HepG2 (cell line): Measurements from ENCODE around the gene FNDC3B. TPM values are rescaled to one million over a fixed set of nuclear protein-coding genes. Genes with fewer than 3 reads are reported as not detected.

ENCODE experiments used
- ATAC-seq: fragments of 200-7000 bp; cut with Tn5 transposase; 3 replicates; pipeline ENCODE4 v1.9.1; 2020; ENCODE audit warnings: mild to moderate bottlenecking, moderate library complexity
- BruUV-seq: library from RNA; stranded (reverse); fragments of 400-500 nt; replicated peaks from 2 replicates; lab custom pipeline; 2021; lab: Mats Ljungman, UMichigan
- CTCF ChIA-PET: fragments of 300-600 bp; formaldehyde crosslinking; extraction: SDS; loops from one replicate; lab custom pipeline; 2021; ENCODE audit warnings: low total read pairs, inconsistent platforms, low intra/inter-chr PET ratio; lab: Yijun Ruan, JAX
- POLR2A ChIA-PET: fragments of 350-600 bp; sonication (Branson Sonifier 250); formaldehyde crosslinking; loops from one replicate; lab custom pipeline; 2020; ENCODE audit warnings: antibody characterized with exemption, inconsistent platforms; lab: Yijun Ruan, JAX
- DNase-seq: peaks from one replicate; pipeline ENCODE4 v3.0.0-alpha.2; 2015; ENCODE audit warnings: low spot score
- FAIRE-seq: peaks from 3 replicates; lab custom pipeline; 2011; peaks lifted over from hg19 to GRCh38; lab: Jason Lieb, UNC
- H2AFZ ChIP-seq: one replicate; pipeline ENCODE4 v1.6.1; 2011; ENCODE audit warnings: low read length, inconsistent platforms
- H3K27ac ChIP-seq: fragments of 300-600 bp; 3 replicates; pipeline ENCODE4 v1.8.0; 2011; ENCODE audit warnings: mixed run types, mild to moderate bottlenecking, mixed read lengths, low read length, inconsistent platforms; ENCODE audit not compliant: insufficient read depth; ENCODE audit errors: extremely low read length
- H3K27me3 ChIP-seq, 2 experiments: fragments of 200-600 bp in 1 of 2; 2 replicates in 1 of 2; 3 replicates in 1 of 2; pipeline versions ENCODE4 v1.6.0 to v1.8.0; 2011; ENCODE audit warnings: low read length in 2 of 2, mild to moderate bottlenecking in 2 of 2, moderate library complexity in 2 of 2, inconsistent platforms in 1 of 2; ENCODE audit not compliant: insufficient read depth in 2 of 2, control insufficient read depth in 1 of 2
- H3K36me3 ChIP-seq, 2 experiments: fragments of 200-600 bp in 1 of 2; replicated peaks in 1 of 2; 2 replicates in 1 of 2; 3 replicates in 1 of 2; pipeline versions ENCODE4 v1.5.1 to v1.8.0; 2011; ENCODE audit warnings: low read length in 2 of 2, inconsistent platforms in 1 of 2; ENCODE audit not compliant: insufficient read depth in 2 of 2, control insufficient read depth in 1 of 2
- H3K4me1 ChIP-seq: 2 replicates; pipeline ENCODE4 v1.5.1; 2012; ENCODE audit warnings: low read length, inconsistent platforms; ENCODE audit not compliant: insufficient read depth
- H3K4me2 ChIP-seq: 2 replicates; pipeline ENCODE4 v1.6.0; 2011; ENCODE audit warnings: low read depth, low read length, inconsistent platforms
- H3K4me3 ChIP-seq, 3 experiments: fragments of 200-600 bp in 1 of 3; sonication (generic), shearing (Covaris generic) in 1 of 3; replicated peaks in 1 of 3; 2 replicates each; pipeline ENCODE4 v1.5.1; 2011 to 2016; ENCODE audit warnings: low read length in 3 of 3, inconsistent platforms in 2 of 3, low read depth in 2 of 3, mild to moderate bottlenecking in 2 of 3, control low read depth in 1 of 3, mixed read lengths in 1 of 3; ENCODE audit not compliant: insufficient read depth in 1 of 3
- H3K79me2 ChIP-seq: one replicate; pipeline ENCODE4 v1.6.1; 2011; ENCODE audit warnings: low read length, inconsistent platforms; ENCODE audit not compliant: insufficient read depth
- H3K9ac ChIP-seq: 2 replicates; pipeline ENCODE4 v1.6.0; 2011; ENCODE audit warnings: mild to moderate bottlenecking, low read depth, low read length, inconsistent platforms; ENCODE audit not compliant: insufficient read depth
- H3K9me3 ChIP-seq: 2 replicates; pipeline ENCODE4 v1.5.1; 2012; ENCODE audit warnings: mild to moderate bottlenecking, low read length
- H4K20me1 ChIP-seq: 2 replicates; pipeline ENCODE4 v1.6.0; 2011; ENCODE audit warnings: inconsistent platforms, mild to moderate bottlenecking, low read length, moderate library complexity; ENCODE audit not compliant: insufficient read depth
- ARNT2 ChIP-seq: sonication (generic); formaldehyde crosslinking; IDR thresholded peaks from 2 replicates; pipeline ENCODE4 v1.8.0; 2022; ENCODE audit warnings: mild to moderate bottlenecking, low read depth, missing genetic modification reagents, moderate library complexity
- GLI4 ChIP-seq: sonication (generic); formaldehyde crosslinking; IDR thresholded peaks from 2 replicates; pipeline ENCODE4 v1.5.1; 2020; ENCODE audit warnings: missing genetic modification reagents, mild to moderate bottlenecking, moderate library complexity, borderline replicate concordance
- JDP2 ChIP-seq: sonication (generic); formaldehyde crosslinking; IDR thresholded peaks from 2 replicates; pipeline ENCODE4 v1.8.1; 2022; ENCODE audit warnings: missing genetic modification reagents, borderline replicate concordance
- MTA1 ChIP-seq: sonication (generic); formaldehyde crosslinking; IDR thresholded peaks from 2 replicates; pipeline ENCODE4 v1.4.0; 2020; ENCODE audit warnings: missing genetic modification reagents, mild to moderate bottlenecking, borderline replicate concordance
- SMARCC2 ChIP-seq: fragments of 450-650 bp; IDR thresholded peaks from 2 replicates; pipeline ENCODE4 v1.6.1; 2017; ENCODE audit warnings: antibody characterized with exemption, mild to moderate bottlenecking
- SP2 ChIP-seq: sonication (generic); formaldehyde crosslinking; IDR thresholded peaks from 2 replicates; pipeline ENCODE4 v1.5.1; 2020; ENCODE audit warnings: mild to moderate bottlenecking, missing genetic modification reagents
- ZNF296 ChIP-seq: sonication (generic); formaldehyde crosslinking; conservative IDR thresholded peaks from 2 replicates; pipeline ENCODE4 v1.5.0; 2020; ENCODE audit warnings: mild to moderate bottlenecking, missing genetic modification reagents
- ZNF30 ChIP-seq: sonication (generic); formaldehyde crosslinking; IDR thresholded peaks from 2 replicates; pipeline ENCODE4 v1.5.0; 2020; ENCODE audit warnings: mild to moderate bottlenecking, missing genetic modification reagents
- ZNF383 ChIP-seq: sonication (generic); formaldehyde crosslinking; IDR thresholded peaks from 2 replicates; pipeline ENCODE4 v1.4.0; 2020; ENCODE audit warnings: missing genetic modification reagents, mild to moderate bottlenecking, borderline replicate concordance
- ZNF451 ChIP-seq: sonication (generic); formaldehyde crosslinking; IDR thresholded peaks from 2 replicates; pipeline ENCODE4 v1.5.0; 2020; ENCODE audit warnings: mild to moderate bottlenecking, missing genetic modification reagents
- ZNF577 ChIP-seq: sonication (generic); formaldehyde crosslinking; IDR thresholded peaks from 2 replicates; pipeline ENCODE4 v1.4.0; 2020; ENCODE audit warnings: mild to moderate bottlenecking, low read depth, missing genetic modification reagents, borderline replicate concordance
- ZNF598 ChIP-seq: sonication (generic); formaldehyde crosslinking; IDR thresholded peaks from 2 replicates; pipeline ENCODE4 v1.5.1; 2020; ENCODE audit warnings: mild to moderate bottlenecking, missing genetic modification reagents, borderline replicate concordance
- WGBS: methylation state at CpG from one replicate; pipeline ENCODE4 v1.1.6; 2017; ENCODE audit warnings: low lambda C conversion rate; 5-methylcytosine and 5-hydroxymethylcytosine counted together
- in situ Hi-C: cut with HindIII; loops from 2 replicates; pipeline ENCODE4 v1.10.0; 2017; ENCODE audit warnings: low pct_unique_long_range_greater_than_20kb; ENCODE audit not compliant: extremely low pct_ligation_motif_present
- intact Hi-C: fragments of 100-400 bp; cut with micrococcal nuclease; formaldehyde crosslinking; loops from one replicate; pipeline ENCODE4 v1.10.0; 2022; ENCODE audit not compliant: unreplicated experiment
- polyA plus RNA-seq, 8 experiments: library from polyadenylated mRNA; depleted of rRNA in 3 of 8; stranded (reverse) in 7 of 8; unstranded in 1 of 8; fragments of >200 nt; fragmentation: Illumina TruSeq in 4 of 8; extraction: Trizol in 4 of 8; gene quantifications; 2 replicates each; pipeline versions ENCODE4 v1.2.1 to v1.2.3, GENCODE V29; 2011 to 2016; ENCODE audit warnings: low read depth in 4 of 8, missing spikeins in 1 of 8, mixed read lengths in 1 of 8; ENCODE audit not compliant: insufficient read depth in 1 of 8
- total RNA-seq, 5 experiments: library from RNA; depleted of rRNA; stranded (reverse); fragments of >200 nt; fragmentation: Illumina TruSeq; extraction: Trizol; gene quantifications; 2 replicates each; pipeline ENCODE4 v1.2.3, GENCODE V29; 2016; ENCODE audit warnings: low read depth in 1 of 5
- TF ChIP-seq, protein P1 (sequence below): sonication (generic); formaldehyde crosslinking; IDR thresholded peaks from 2 replicates; pipeline ENCODE4 v1.4.0; 2020; ENCODE audit warnings: mild to moderate bottlenecking, missing genetic modification reagents
- TF ChIP-seq, protein P2 (sequence below): sonication (generic); formaldehyde crosslinking; IDR thresholded peaks from 2 replicates; pipeline ENCODE4 v1.4.0; 2020; ENCODE audit warnings: mild to moderate bottlenecking, missing genetic modification reagents
- TF ChIP-seq, protein P3 (sequence below): IDR thresholded peaks from 2 replicates; pipeline ENCODE4 v1.6.1; 2016; ENCODE audit warnings: low read depth
- TF ChIP-seq, protein P4 (sequence below): sonication (generic); formaldehyde crosslinking; IDR thresholded peaks from 2 replicates; pipeline ENCODE4 v1.4.0; 2020; ENCODE audit warnings: low read depth, missing genetic modification reagents

FNDC3B gene
- total and polyA plus RNA-seq, 2 of the 13 experiments (the other 11 are each of a cell fraction or from before 2014, with no cell fraction given): 74.8 to 103 TPM

DNA sequence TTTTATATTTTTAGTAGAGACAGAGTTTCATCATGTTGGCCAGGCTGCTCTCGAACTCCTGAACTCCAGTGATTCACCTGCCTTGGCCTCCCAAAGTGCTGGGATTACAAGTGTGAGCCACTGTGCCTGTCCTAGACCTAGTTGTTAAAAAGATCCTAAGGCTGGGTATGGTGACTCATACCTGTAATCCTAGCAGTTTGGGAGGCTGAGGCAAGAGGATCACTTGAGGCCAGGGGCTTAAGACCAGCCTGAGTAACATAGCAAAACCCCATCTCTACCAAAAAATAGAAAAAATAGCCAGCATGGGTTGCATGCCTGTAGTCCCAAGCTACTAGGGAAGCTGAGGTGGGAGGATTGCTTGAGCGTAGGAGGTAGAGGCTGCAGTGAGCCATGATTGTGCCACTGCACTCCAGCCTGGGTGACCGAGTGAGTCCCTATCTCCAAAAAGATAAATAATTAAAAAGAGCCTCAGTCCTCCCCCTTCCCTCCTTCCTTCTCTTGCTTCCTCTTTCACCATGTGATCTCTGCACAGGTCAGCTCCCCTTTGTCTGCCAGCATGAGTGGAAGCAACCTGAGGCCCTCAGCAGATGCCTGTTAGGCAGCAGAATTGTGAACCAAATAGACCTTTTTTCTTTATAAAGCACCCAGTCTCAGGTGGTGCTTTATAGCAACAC lies 9.8 kb upstream of the FNDC3B start:
- WGBS: 70% methylated on average over 3 of the region's 3 CpGs
- Histone ChIP-seq H3K4me1 (peaks cover 56% of the 10 kb centered on the region), H3K27me3 (no peaks in the 10 kb centered on the region), H3K36me3 (no peaks in the 10 kb centered on the region), H2AFZ (no peak overlapping the region), H3K27ac (peak overlapping the region; percentile 24), H3K9ac (no peak overlapping the region), H3K4me2 (no peak overlapping the region), H4K20me1 (no peaks in the 10 kb centered on the region), H3K9me3 (no peaks in the 10 kb centered on the region), H3K4me3 (no peak overlapping the region), H3K79me2 (no peaks in the 10 kb centered on the region)
- DNase-seq (no peak), FAIRE-seq (no peak), ATAC-seq (peak; percentile 79)
- BruUV-seq: no TSS peak
- ChIA-PET POLR2A (interaction anchor here (0.9 to 1.4 kb wide), 4 partner anchors 9 to 191 kb away, joined by 3 to 6 read pairs (median 4); partner anchors contain the start of gene FNDC3B), CTCF (no interaction called here)
- intact Hi-C loops: no loop called here
- in situ Hi-C loops: loop anchor here (10.0 kb wide), 1 partner anchor 185 kb away; the partner anchor contains the start of gene TMEM212
- TF ChIP-seq ZNF451 (CRISPR knock-in tag) (no peak), ZNF30 (CRISPR knock-in tag) (no peak), SP2 (CRISPR knock-in tag) (no peak), ZNF383 (CRISPR knock-in tag) (no peak), MTA1 (CRISPR knock-in tag) (no peak), ZNF577 (no peak), ZNF296 (CRISPR knock-in tag) (no peak), SMARCC2 (no peak), GLI4 (CRISPR knock-in tag) (no peak), JDP2 (CRISPR knock-in tag) (no peak), ARNT2 (no peak), ZNF598 (CRISPR knock-in tag) (no peak)
- TF ChIP-seq, protein P1, sequence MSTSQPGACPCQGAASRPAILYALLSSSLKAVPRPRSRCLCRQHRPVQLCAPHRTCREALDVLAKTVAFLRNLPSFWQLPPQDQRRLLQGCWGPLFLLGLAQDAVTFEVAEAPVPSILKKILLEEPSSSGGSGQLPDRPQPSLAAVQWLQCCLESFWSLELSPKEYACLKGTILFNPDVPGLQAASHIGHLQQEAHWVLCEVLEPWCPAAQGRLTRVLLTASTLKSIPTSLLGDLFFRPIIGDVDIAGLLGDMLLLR: no peak
- TF ChIP-seq, protein P2, sequence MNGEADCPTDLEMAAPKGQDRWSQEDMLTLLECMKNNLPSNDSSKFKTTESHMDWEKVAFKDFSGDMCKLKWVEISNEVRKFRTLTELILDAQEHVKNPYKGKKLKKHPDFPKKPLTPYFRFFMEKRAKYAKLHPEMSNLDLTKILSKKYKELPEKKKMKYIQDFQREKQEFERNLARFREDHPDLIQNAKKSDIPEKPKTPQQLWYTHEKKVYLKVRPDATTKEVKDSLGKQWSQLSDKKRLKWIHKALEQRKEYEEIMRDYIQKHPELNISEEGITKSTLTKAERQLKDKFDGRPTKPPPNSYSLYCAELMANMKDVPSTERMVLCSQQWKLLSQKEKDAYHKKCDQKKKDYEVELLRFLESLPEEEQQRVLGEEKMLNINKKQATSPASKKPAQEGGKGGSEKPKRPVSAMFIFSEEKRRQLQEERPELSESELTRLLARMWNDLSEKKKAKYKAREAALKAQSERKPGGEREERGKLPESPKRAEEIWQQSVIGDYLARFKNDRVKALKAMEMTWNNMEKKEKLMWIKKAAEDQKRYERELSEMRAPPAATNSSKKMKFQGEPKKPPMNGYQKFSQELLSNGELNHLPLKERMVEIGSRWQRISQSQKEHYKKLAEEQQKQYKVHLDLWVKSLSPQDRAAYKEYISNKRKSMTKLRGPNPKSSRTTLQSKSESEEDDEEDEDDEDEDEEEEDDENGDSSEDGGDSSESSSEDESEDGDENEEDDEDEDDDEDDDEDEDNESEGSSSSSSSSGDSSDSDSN: no peak
- TF ChIP-seq, protein P3, sequence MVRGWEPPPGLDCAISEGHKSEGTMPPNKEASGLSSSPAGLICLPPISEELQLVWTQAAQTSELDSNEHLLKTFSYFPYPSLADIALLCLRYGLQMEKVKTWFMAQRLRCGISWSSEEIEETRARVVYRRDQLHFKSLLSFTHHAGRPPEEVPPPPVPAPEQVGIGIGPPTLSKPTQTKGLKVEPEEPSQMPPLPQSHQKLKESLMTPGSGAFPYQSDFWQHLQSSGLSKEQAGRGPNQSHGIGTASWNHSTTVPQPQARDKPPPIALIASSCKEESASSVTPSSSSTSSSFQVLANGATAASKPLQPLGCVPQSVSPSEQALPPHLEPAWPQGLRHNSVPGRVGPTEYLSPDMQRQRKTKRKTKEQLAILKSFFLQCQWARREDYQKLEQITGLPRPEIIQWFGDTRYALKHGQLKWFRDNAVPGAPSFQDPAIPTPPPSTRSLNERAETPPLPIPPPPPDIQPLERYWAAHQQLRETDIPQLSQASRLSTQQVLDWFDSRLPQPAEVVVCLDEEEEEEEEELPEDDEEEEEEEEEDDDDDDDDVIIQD (CRISPR knock-in tag): 0 out of 2 replicates have a peak, but pooled peaks have one; percentile 19
- TF ChIP-seq, protein P4, sequence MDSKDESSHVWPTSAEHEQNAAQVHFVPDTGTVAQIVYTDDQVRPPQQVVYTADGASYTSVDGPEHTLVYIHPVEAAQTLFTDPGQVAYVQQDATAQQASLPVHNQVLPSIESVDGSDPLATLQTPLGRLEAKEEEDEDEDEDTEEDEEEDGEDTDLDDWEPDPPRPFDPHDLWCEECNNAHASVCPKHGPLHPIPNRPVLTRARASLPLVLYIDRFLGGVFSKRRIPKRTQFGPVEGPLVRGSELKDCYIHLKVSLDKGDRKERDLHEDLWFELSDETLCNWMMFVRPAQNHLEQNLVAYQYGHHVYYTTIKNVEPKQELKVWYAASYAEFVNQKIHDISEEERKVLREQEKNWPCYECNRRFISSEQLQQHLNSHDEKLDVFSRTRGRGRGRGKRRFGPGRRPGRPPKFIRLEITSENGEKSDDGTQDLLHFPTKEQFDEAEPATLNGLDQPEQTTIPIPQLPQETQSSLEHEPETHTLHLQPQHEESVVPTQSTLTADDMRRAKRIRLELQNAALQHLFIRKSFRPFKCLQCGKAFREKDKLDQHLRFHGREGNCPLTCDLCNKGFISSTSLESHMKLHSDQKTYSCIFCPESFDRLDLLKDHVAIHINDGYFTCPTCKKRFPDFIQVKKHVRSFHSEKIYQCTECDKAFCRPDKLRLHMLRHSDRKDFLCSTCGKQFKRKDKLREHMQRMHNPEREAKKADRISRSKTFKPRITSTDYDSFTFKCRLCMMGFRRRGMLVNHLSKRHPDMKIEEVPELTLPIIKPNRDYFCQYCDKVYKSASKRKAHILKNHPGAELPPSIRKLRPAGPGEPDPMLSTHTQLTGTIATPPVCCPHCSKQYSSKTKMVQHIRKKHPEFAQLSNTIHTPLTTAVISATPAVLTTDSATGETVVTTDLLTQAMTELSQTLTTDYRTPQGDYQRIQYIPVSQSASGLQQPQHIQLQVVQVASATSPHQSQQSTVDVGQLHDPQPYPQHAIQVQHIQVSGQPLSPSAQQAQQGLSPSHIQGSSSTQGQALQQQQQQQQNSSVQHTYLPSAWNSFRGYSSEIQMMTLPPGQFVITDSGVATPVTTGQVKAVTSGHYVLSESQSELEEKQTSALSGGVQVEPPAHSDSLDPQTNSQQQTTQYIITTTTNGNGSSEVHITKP (CRISPR knock-in tag): no peak
